Cardiac muscle cell (in vitro differentiated cells and primary cell): ENCODE results near the gene C17orf107. TPM values are rescaled to one million over a fixed set of nuclear protein-coding genes. Genes with fewer than 3 reads are reported as not detected.

Experiments
- DNase-seq, 2 donors: peaks; one replicate each; pipeline versions ENCODE4 v3.0.0 to v3.0.0-alpha.2; 2010 to 2017; ENCODE audit warnings: low read depth in 1 of 2, low spot score in 1 of 2
- H3K27ac ChIP-seq: fragments of 200-600 bp; sonication (generic); 2 replicates; pipeline ENCODE4 v1.5.1; 2016
- H3K27me3 ChIP-seq: fragments of 200-600 bp; sonication (generic); 2 replicates; pipeline ENCODE4 v1.6.0; 2016; ENCODE audit warnings: control low read depth
- H3K36me3 ChIP-seq: fragments of 200-600 bp; sonication (generic); 2 replicates; pipeline ENCODE4 v1.5.1; 2016; ENCODE audit warnings: control low read depth
- H3K4me1 ChIP-seq: fragments of 200-600 bp; sonication (generic); 2 replicates; pipeline ENCODE4 v1.8.1; 2017; ENCODE audit warnings: low read depth, mild to moderate bottlenecking, mixed run types
- H3K4me3 ChIP-seq: fragments of 200-600 bp; sonication (generic); 2 replicates; pipeline ENCODE4 v1.5.1; 2016; ENCODE audit warnings: mild to moderate bottlenecking
- H3K9me3 ChIP-seq: fragments of 200-600 bp; sonication (generic); 2 replicates; pipeline ENCODE4 v1.5.1; 2017; ENCODE audit warnings: low read depth, mild to moderate bottlenecking, control low read depth
- polyA plus RNA-seq: library from polyadenylated mRNA; unstranded; fragments of >200 nt; fragmentation: Nextera tagmentation; extraction: Ambion mirVana; gene quantifications from 2 replicates; pipeline ENCODE4 v1.2.1, GENCODE V29; 2016
- total RNA-seq: library from RNA; depleted of rRNA; stranded (reverse); fragments of >200 nt; gene quantifications from 2 replicates; pipeline ENCODE4 v1.2.3, GENCODE V29; 2016
- TF ChIP-seq, protein P1 (sequence below): IDR thresholded peaks from 2 replicates; pipeline ENCODE4 v1.5.1; 2012; ENCODE audit warnings: low read depth, mild to moderate bottlenecking, low read length

Gene C17orf107
- total and polyA plus RNA-seq, 2 experiments from 2014 or later = 1.3 to 7.4 TPM

- peak in 1 of 2 donors; percentile 59 for DNase-seq
- Histone ChIP-seq H3K4me1 (peaks cover 8% of the 10 kb centered on the region), H3K9me3 (no peaks in the 10 kb centered on the region), H3K4me3 (no peak overlapping the region), H3K27me3 (no peaks in the 10 kb centered on the region), H3K27ac (peak overlapping the region; percentile 34), H3K36me3 (peaks cover 11% of the 10 kb centered on the region)
- TF ChIP-seq, protein P1, sequence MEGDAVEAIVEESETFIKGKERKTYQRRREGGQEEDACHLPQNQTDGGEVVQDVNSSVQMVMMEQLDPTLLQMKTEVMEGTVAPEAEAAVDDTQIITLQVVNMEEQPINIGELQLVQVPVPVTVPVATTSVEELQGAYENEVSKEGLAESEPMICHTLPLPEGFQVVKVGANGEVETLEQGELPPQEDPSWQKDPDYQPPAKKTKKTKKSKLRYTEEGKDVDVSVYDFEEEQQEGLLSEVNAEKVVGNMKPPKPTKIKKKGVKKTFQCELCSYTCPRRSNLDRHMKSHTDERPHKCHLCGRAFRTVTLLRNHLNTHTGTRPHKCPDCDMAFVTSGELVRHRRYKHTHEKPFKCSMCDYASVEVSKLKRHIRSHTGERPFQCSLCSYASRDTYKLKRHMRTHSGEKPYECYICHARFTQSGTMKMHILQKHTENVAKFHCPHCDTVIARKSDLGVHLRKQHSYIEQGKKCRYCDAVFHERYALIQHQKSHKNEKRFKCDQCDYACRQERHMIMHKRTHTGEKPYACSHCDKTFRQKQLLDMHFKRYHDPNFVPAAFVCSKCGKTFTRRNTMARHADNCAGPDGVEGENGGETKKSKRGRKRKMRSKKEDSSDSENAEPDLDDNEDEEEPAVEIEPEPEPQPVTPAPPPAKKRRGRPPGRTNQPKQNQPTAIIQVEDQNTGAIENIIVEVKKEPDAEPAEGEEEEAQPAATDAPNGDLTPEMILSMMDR = peak; percentile 58
Observed at GRCh38 chr17:4934173-4934979, 35.0 kb downstream of the C17orf107 start.

- TF ChIP-seq, protein P1 = no peak
- peaks cover 11% of the 10 kb centered on the region for H3K36me3 ChIP-seq
- H3K27ac ChIP-seq = no peak overlapping the region
- H3K4me1 ChIP-seq = peaks cover 8% of the 10 kb centered on the region
- no peaks in the 10 kb centered on the region for H3K9me3 ChIP-seq
- no peaks in the 10 kb centered on the region for H3K27me3 ChIP-seq
- H3K4me3 ChIP-seq = no peak overlapping the region
- no peak for DNase-seq
Observed at GRCh38 chr17:4935650-4936049, 36.3 kb downstream of the C17orf107 start.

DNA sequence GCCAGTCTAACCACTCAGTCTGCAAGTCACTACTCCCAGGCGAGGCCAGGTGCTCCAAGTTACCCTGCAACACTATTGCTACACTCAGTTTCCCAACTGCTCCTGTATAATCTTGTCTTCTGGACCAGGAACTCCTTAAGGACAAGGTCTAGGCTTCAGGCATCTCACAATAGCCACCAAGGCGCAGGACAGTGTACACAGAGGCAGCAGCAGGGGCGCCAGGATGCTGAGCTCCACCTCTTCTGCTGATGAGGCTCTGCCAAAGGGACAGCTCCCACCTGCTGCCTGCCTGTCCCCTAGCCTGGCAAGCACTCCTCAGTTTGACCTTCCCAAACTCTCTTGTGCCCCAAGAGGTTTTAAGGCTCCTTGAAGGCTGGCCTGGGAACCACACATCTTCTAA is 37.1 kb downstream of the C17orf107 start:
- Histone ChIP-seq H3K9me3 (no peaks in the 10 kb centered on the region), H3K4me1 (peaks cover 14% of the 10 kb centered on the region), H3K27me3 (no peaks in the 10 kb centered on the region), H3K4me3 (no peak overlapping the region), H3K27ac (no peak overlapping the region), H3K36me3 (peaks cover 11% of the 10 kb centered on the region)
- TF ChIP-seq, protein P1 = no peak
- DNase-seq = no peak

GRCh38 chr17:4937553-4937952 is 38.2 kb downstream of the C17orf107 start:
- H3K36me3 ChIP-seq = peaks cover 15% of the 10 kb centered on the region
- no peaks in the 10 kb centered on the region for H3K9me3 ChIP-seq
- H3K27ac ChIP-seq = no peak overlapping the region
- TF ChIP-seq, protein P1 = no peak
- no peaks in the 10 kb centered on the region for H3K27me3 ChIP-seq
- H3K4me3 ChIP-seq = no peak overlapping the region
- DNase-seq = no peak
- peaks cover 16% of the 10 kb centered on the region for H3K4me1 ChIP-seq

DNA sequence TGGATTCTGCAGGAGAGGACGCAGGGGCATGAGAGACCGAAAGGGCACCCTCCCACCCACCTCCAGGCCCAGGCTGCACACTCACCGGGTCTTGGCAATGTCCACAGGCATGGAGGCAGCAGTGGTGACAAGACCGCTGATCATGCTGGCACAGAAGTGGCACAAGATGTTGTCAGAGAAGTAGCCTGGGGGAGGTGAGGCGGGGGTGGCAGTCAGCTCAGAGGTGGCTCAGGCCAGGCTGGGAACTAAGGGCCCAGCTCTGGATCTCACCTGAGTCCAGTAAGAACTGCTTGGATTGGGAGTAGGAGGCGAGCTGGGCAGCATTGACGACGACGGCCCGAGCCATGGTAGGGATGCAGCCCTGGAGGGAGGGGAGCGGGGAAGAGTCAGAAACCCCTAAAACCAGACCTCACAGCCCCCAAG is 38.7 kb downstream of the C17orf107 start:
- Histone ChIP-seq H3K27ac (peak overlapping the region; percentile 88), H3K27me3 (no peaks in the 10 kb centered on the region), H3K4me1 (peaks cover 16% of the 10 kb centered on the region), H3K9me3 (no peaks in the 10 kb centered on the region), H3K36me3 (peaks cover 15% of the 10 kb centered on the region), H3K4me3 (peak overlapping the region; percentile 83)
- no peak for DNase-seq
- TF ChIP-seq, protein P1 = no peak
